ENCODE results near the gene SAP25. TPM values are rescaled to one million over a fixed set of nuclear protein-coding genes. Genes with fewer than 3 reads are reported as not detected.

SAP25 gene
- total and polyA plus RNA-seq, 5 donors from 2014 or later: 0.47 to 47.4 TPM; not detected in 3

GRCh38 chr7:100577103-100577502 is 3.4 kb upstream of the SAP25 start:
- Mint-ChIP-seq H3K36me3 (peaks cover 6% of the 10 kb centered on the region), H3K4me1 (peaks cover 0 to 13% (median 3%) of the 10 kb centered on the region in 4 donors)
- DNase-seq: no peak

GRCh38 chr7:100576384-100576993 is 2.8 kb upstream of the SAP25 start:
- H3K9me3 Mint-ChIP-seq: no peaks in the 10 kb centered on the region
- DNase-seq: no peak
- Histone ChIP-seq H3K4me3 (ENCODE audit: low read depth, low read length) (no peak overlapping the region), H3K4me1 (ENCODE audit: control insufficient read depth, insufficient read depth, low read length, poor library complexity, severe bottlenecking) (peaks cover 7% of the 10 kb centered on the region), H3K9me3 (ENCODE audit: control insufficient read depth in 2 of 2, low read length in 2 of 2) (no peaks in the 10 kb centered on the region), H3K27ac (ENCODE audit: insufficient read depth, low read length, poor library complexity, severe bottlenecking) (no peak overlapping the region), H3K27me3 (ENCODE audit: control insufficient read depth, insufficient read depth, low read length) (no peaks in the 10 kb centered on the region), H3K36me3 (ENCODE audit: control insufficient read depth, insufficient read depth, low read length) (peaks cover 69% of the 10 kb centered on the region)
- H3K36me3 Mint-ChIP-seq: peaks cover 10% of the 10 kb centered on the region
- H3K27me3 Mint-ChIP-seq: peaks cover 6% of the 10 kb centered on the region
- ATAC-seq (ENCODE audit: low read depth in 2 of 2): no peak
- H3K4me3 Mint-ChIP-seq: peak overlapping the region in 2 of 4 donors; percentile 21 to 29
- no peak overlapping the region for H3K27ac Mint-ChIP-seq
- H3K4me1 Mint-ChIP-seq: peaks cover 0 to 17% (median 8%) of the 10 kb centered on the region in 4 donors

More at GRCh38 chr7:100577103-100577502, 3.4 kb upstream of the SAP25 start:
- Mint-ChIP-seq H3K27me3 (peaks cover 1% of the 10 kb centered on the region), H3K9me3 (no peaks in the 10 kb centered on the region), H3K4me3 (no peak overlapping the region), H3K27ac (no peak overlapping the region)
- Histone ChIP-seq H3K27ac (ENCODE audit: insufficient read depth, low read length, poor library complexity, severe bottlenecking) (no peak overlapping the region), H3K27me3 (ENCODE audit: control insufficient read depth, insufficient read depth, low read length) (no peaks in the 10 kb centered on the region), H3K9me3 (ENCODE audit: control insufficient read depth in 2 of 2, low read length in 2 of 2) (no peaks in the 10 kb centered on the region), H3K4me1 (ENCODE audit: control insufficient read depth, insufficient read depth, low read length, poor library complexity, severe bottlenecking) (peaks cover 4% of the 10 kb centered on the region), H3K36me3 (ENCODE audit: control insufficient read depth, insufficient read depth, low read length) (peaks cover 75% of the 10 kb centered on the region), H3K4me3 (ENCODE audit: low read depth, low read length) (no peak overlapping the region)
- ATAC-seq (ENCODE audit: low read depth in 2 of 2): no peak

- peaks cover 6% of the 10 kb centered on the region for H3K27me3 Mint-ChIP-seq
- no peak overlapping the region for H3K27ac ChIP-seq (ENCODE audit: insufficient read depth, low read length, poor library complexity, severe bottlenecking)
- no peak overlapping the region for H3K4me3 ChIP-seq (ENCODE audit: low read depth, low read length)
- peaks cover 10% of the 10 kb centered on the region for H3K36me3 Mint-ChIP-seq
- H3K4me1 Mint-ChIP-seq: peaks cover 0 to 21% (median 8%) of the 10 kb centered on the region in 4 donors
- ATAC-seq (ENCODE audit: low read depth in 2 of 2) (no peak), DNase-seq (no peak)
- H3K9me3 ChIP-seq (ENCODE audit: control insufficient read depth in 2 of 2, low read length in 2 of 2): no peaks in the 10 kb centered on the region
- H3K27ac Mint-ChIP-seq: no peak overlapping the region
- H3K36me3 ChIP-seq (ENCODE audit: control insufficient read depth, insufficient read depth, low read length): peaks cover 63% of the 10 kb centered on the region
- H3K9me3 Mint-ChIP-seq: no peaks in the 10 kb centered on the region
- peak overlapping the region in 2 of 4 donors; percentile 21 to 29 for H3K4me3 Mint-ChIP-seq
- peaks cover 10% of the 10 kb centered on the region for H3K4me1 ChIP-seq (ENCODE audit: control insufficient read depth, insufficient read depth, low read length, poor library complexity, severe bottlenecking)
- H3K27me3 ChIP-seq (ENCODE audit: control insufficient read depth, insufficient read depth, low read length): no peaks in the 10 kb centered on the region
Measured at GRCh38 chr7:100575746-100576383, 2.2 kb upstream of the SAP25 start.

- H3K27me3 ChIP-seq (ENCODE audit: control insufficient read depth, insufficient read depth, low read length): no peaks in the 10 kb centered on the region
- no peak overlapping the region for H3K4me3 Mint-ChIP-seq
- H3K27ac ChIP-seq (ENCODE audit: insufficient read depth, low read length, poor library complexity, severe bottlenecking): no peak overlapping the region
- peaks cover 10% of the 10 kb centered on the region for H3K36me3 Mint-ChIP-seq
- H3K4me1 ChIP-seq (ENCODE audit: control insufficient read depth, insufficient read depth, low read length, poor library complexity, severe bottlenecking): peaks cover 16% of the 10 kb centered on the region
- H3K4me1 Mint-ChIP-seq: peaks cover 0 to 27% (median 8%) of the 10 kb centered on the region in 4 donors
- H3K36me3 ChIP-seq (ENCODE audit: control insufficient read depth, insufficient read depth, low read length): peaks cover 56% of the 10 kb centered on the region
- DNase-seq (no peak), ATAC-seq (ENCODE audit: low read depth in 2 of 2) (no peak)
- no peaks in the 10 kb centered on the region for H3K9me3 Mint-ChIP-seq
- H3K27me3 Mint-ChIP-seq: peaks cover 6% of the 10 kb centered on the region
- no peak overlapping the region for H3K4me3 ChIP-seq (ENCODE audit: low read depth, low read length)
- no peak overlapping the region for H3K27ac Mint-ChIP-seq
- no peaks in the 10 kb centered on the region for H3K9me3 ChIP-seq (ENCODE audit: control insufficient read depth in 2 of 2, low read length in 2 of 2)
Measured at GRCh38 chr7:100575206-100575631, 1.5 kb upstream of the SAP25 start.

DNA sequence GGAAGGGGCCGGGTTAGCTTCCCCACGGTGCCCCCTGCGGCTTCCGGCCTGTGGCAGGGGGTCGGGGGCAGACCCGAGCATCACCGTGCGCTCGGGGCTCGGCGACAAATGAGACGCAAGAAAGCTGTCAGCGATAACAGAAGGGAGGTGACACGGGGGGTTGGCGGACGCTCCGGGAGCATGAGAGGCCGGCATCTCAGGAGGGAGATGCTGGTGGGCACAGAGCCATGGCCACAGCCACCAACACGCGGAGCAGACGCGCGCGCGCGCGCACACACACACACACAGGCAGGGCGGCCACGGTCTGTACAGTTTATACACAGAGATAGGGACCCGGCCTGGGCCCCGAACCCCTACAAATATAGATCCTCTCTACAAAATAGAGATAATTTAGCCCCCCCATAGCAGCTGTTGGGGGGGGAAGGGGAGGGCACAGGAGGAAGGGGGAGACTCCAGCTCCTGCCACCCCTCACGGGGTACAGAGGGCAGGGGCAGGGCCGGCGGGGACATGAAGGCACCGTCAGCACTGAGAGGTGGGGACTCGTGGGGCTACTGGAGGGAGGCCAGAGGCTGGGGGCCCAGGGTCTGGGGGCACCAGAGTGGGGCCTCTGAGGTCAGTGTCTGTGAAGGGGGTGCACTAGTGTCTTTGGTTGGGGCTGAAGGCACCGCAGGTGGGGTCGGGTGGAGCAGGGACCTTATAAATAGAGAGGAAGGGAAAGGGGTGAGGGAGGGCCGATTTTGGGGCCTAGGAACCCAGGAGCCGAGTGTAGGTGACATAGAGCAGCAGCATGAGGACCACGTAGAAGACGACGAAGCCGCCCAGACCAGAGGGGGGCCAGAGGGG is 884 bp upstream of the SAP25 start:
- H3K9me3 Mint-ChIP-seq: no peaks in the 10 kb centered on the region
- H3K4me3 Mint-ChIP-seq: no peak overlapping the region
- no peak overlapping the region for H3K4me3 ChIP-seq (ENCODE audit: low read depth, low read length)
- H3K27me3 ChIP-seq (ENCODE audit: control insufficient read depth, insufficient read depth, low read length): no peaks in the 10 kb centered on the region
- peak overlapping the region in 1 of 3 donors; percentile 80 for H3K27ac Mint-ChIP-seq
- H3K27me3 Mint-ChIP-seq: peaks cover 6% of the 10 kb centered on the region
- no peaks in the 10 kb centered on the region for H3K9me3 ChIP-seq (ENCODE audit: control insufficient read depth in 2 of 2, low read length in 2 of 2)
- ATAC-seq (ENCODE audit: low read depth in 2 of 2) (no peak), DNase-seq (no peak)
- H3K27ac ChIP-seq (ENCODE audit: insufficient read depth, low read length, poor library complexity, severe bottlenecking): no peak overlapping the region
- peaks cover 22% of the 10 kb centered on the region for H3K4me1 ChIP-seq (ENCODE audit: control insufficient read depth, insufficient read depth, low read length, poor library complexity, severe bottlenecking)
- H3K4me1 Mint-ChIP-seq: peaks cover 0 to 28% (median 8%) of the 10 kb centered on the region in 4 donors
- peaks cover 10% of the 10 kb centered on the region for H3K36me3 Mint-ChIP-seq
- H3K36me3 ChIP-seq (ENCODE audit: control insufficient read depth, insufficient read depth, low read length): peaks cover 50% of the 10 kb centered on the region

- H3K36me3 Mint-ChIP-seq: peaks cover 10% of the 10 kb centered on the region
- DNase-seq (no peak), ATAC-seq (ENCODE audit: low read depth in 2 of 2) (no peak)
- no peaks in the 10 kb centered on the region for H3K9me3 Mint-ChIP-seq
- peaks cover 0 to 39% (median 18%) of the 10 kb centered on the region in 4 donors for H3K4me1 Mint-ChIP-seq
- peaks cover 12% of the 10 kb centered on the region for H3K27me3 Mint-ChIP-seq
- peak overlapping the region in 1 of 4 donors; percentile 38 for H3K4me3 Mint-ChIP-seq
- H3K4me3 ChIP-seq (ENCODE audit: low read depth, low read length): no peak overlapping the region
- peaks cover 40% of the 10 kb centered on the region for H3K36me3 ChIP-seq (ENCODE audit: control insufficient read depth, insufficient read depth, low read length)
- H3K27me3 ChIP-seq (ENCODE audit: control insufficient read depth, insufficient read depth, low read length): no peaks in the 10 kb centered on the region
- H3K9me3 ChIP-seq (ENCODE audit: control insufficient read depth in 2 of 2, low read length in 2 of 2): no peaks in the 10 kb centered on the region
- peak overlapping the region in 1 of 3 donors; percentile 60 for H3K27ac Mint-ChIP-seq
- no peak overlapping the region for H3K27ac ChIP-seq (ENCODE audit: insufficient read depth, low read length, poor library complexity, severe bottlenecking)
- H3K4me1 ChIP-seq (ENCODE audit: control insufficient read depth, insufficient read depth, low read length, poor library complexity, severe bottlenecking): peaks cover 37% of the 10 kb centered on the region
Measured at GRCh38 chr7:100572949-100573675, 588 bp downstream of the SAP25 start.

DNA sequence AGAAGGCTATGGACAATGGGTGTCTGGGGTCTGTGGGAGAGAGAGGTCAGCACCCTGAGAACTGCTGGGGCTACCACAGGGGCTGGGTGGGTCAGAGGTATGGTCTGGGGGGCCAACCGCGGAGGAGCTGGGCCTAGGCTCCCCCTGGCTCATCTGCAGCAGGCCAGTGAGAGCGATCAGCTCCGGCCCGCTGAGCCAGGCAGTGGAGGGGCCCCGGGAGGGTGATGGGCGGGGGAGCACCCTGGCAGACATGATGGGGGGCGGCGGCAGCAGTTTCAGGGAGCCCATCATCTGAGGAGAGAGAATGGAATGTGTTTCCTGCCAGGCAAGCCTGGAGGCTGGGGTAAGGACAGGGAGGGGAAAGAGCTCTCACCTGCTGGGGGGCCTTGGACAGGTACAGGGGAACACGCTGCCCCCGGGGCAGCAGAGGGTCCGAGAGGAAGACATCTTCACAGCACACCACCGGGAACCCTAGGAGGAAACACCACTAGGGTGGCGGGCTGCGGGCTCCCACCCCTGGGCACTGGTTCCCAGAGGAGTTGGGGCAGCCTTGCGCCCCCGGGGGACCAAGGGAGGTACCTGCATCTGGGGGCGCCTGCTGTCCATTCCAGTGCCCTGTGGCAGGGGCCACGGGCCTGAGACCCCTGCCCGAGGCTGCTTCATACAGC is 1.3 kb downstream of the SAP25 start:
- Histone ChIP-seq H3K4me1 (ENCODE audit: control insufficient read depth, insufficient read depth, low read length, poor library complexity, severe bottlenecking) (peaks cover 44% of the 10 kb centered on the region), H3K36me3 (ENCODE audit: control insufficient read depth, insufficient read depth, low read length) (peaks cover 33% of the 10 kb centered on the region), H3K27ac (ENCODE audit: insufficient read depth, low read length, poor library complexity, severe bottlenecking) (no peak overlapping the region), H3K27me3 (ENCODE audit: control insufficient read depth, insufficient read depth, low read length) (no peaks in the 10 kb centered on the region), H3K9me3 (ENCODE audit: control insufficient read depth in 2 of 2, low read length in 2 of 2) (no peaks in the 10 kb centered on the region), H3K4me3 (ENCODE audit: low read depth, low read length) (no peak overlapping the region)
- Mint-ChIP-seq H3K27me3 (peaks cover 12% of the 10 kb centered on the region), H3K27ac (peak overlapping the region in 2 of 3 donors; percentile 62 to 69), H3K4me3 (peak overlapping the region; percentile 41 to 87 (median 65)), H3K9me3 (no peaks in the 10 kb centered on the region), H3K4me1 (peaks cover 0 to 46% (median 19%) of the 10 kb centered on the region in 4 donors), H3K36me3 (peaks cover 10% of the 10 kb centered on the region)
- ATAC-seq (ENCODE audit: low read depth in 2 of 2): no peak
- no peak for DNase-seq

Measured in CD4-positive, CD25-positive, alpha-beta regulatory T cell (primary cell).